ENCODE results near the gene TAS2R30.

Gene TAS2R30

DNA sequence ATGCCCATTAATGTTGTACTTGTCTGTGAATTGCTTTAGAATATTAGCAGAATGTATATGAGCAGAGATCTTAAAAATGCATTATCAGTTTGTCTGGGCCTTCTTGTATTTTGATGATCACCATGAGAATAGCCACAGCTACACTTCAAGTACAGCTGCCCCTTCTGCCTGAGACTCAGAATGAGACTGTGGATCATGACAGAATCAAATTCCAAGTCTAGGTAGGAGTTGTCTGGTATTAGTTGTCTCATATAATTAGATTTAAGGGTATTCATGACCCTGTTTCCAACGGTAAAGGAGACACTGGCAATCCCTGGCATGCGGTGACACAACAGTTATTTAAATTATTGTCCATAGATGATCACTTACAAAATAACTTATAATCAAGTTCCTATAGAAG, 18.3 kb upstream of the TAS2R30 start:
- no peaks in the 10 kb centered on the region for H3K36me3 ChIP-seq (ENCODE audit: control insufficient read depth, insufficient read depth, low read length)
- no peak overlapping the region for H3K27ac ChIP-seq
- TF ChIP-seq, protein P1, sequence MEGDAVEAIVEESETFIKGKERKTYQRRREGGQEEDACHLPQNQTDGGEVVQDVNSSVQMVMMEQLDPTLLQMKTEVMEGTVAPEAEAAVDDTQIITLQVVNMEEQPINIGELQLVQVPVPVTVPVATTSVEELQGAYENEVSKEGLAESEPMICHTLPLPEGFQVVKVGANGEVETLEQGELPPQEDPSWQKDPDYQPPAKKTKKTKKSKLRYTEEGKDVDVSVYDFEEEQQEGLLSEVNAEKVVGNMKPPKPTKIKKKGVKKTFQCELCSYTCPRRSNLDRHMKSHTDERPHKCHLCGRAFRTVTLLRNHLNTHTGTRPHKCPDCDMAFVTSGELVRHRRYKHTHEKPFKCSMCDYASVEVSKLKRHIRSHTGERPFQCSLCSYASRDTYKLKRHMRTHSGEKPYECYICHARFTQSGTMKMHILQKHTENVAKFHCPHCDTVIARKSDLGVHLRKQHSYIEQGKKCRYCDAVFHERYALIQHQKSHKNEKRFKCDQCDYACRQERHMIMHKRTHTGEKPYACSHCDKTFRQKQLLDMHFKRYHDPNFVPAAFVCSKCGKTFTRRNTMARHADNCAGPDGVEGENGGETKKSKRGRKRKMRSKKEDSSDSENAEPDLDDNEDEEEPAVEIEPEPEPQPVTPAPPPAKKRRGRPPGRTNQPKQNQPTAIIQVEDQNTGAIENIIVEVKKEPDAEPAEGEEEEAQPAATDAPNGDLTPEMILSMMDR (IDR thresholded peaks at IDR 0.05), result no peak
- H3K4me1 ChIP-seq, result no peaks in the 10 kb centered on the region
- H3K79me2 ChIP-seq, result peaks cover 17% of the 10 kb centered on the region
- no peak overlapping the region for H3K9ac ChIP-seq
- H3K4me2 ChIP-seq (ENCODE audit: low read length), result no peak overlapping the region
- H3K4me3 ChIP-seq (ENCODE audit: low read depth, low read length), result no peak overlapping the region
- no peaks in the 10 kb centered on the region for H3K9me3 ChIP-seq (ENCODE audit: control insufficient read depth, low read length)
- no peak overlapping the region for H2AFZ ChIP-seq
- H3K27me3 ChIP-seq (ENCODE audit: control insufficient read depth, insufficient read depth, low read length), result no peaks in the 10 kb centered on the region

DNA sequence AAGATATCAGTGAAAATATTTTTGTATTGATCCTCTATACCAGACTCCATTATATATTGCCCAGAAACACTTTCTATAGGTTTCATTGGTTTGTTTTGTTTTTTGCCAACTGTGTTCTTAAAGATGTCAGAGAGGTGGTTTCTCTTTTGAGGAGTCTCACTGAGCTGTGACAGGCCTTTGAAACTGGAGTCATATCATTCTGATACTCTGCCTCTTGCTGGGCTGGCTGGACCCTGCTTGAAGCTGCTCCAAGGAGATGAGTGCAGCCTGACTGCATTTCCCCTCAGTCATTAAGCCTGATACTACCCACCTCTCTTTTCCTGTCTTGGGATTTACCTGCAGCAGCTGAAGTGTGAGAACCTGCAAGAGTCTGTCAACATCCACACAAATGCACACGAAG, 16.4 kb upstream of the TAS2R30 start:
- TF ChIP-seq, protein P1 (IDR thresholded peaks at IDR 0.05), result no peak
- Histone ChIP-seq H3K4me1 (no peaks in the 10 kb centered on the region), H3K4me2 (ENCODE audit: low read length) (no peak overlapping the region)

DNA sequence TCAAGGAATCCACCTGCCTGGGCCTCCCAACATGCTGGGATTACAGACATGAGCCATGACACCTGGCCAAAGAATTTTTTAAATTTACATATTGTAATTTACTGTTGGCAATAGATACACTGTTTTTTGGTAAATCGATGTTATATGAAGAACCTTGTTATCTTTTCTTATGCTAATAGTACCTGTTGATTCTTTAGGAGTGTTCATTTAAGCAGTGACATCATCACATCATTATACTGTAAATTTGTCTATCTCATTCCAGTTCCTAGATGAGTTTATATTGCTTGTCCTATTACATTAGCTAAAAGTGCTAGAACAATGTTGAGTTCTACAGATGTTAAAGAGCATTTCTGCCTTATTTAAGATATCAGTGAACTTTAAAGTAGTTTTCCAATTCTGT, 13.0 kb upstream of the TAS2R30 start:
- Histone ChIP-seq H3K9me3 (ENCODE audit: control insufficient read depth, low read length) (no peaks in the 10 kb centered on the region), H3K36me3 (ENCODE audit: control insufficient read depth, insufficient read depth, low read length) (no peaks in the 10 kb centered on the region), H3K27ac (no peak overlapping the region), H3K9ac (no peak overlapping the region), H3K4me1 (no peaks in the 10 kb centered on the region), H2AFZ (no peak overlapping the region), H3K4me3 (ENCODE audit: low read depth, low read length) (no peak overlapping the region), H3K79me2 (peaks cover 22% of the 10 kb centered on the region), H3K27me3 (ENCODE audit: control insufficient read depth, insufficient read depth, low read length) (no peaks in the 10 kb centered on the region), H3K4me2 (ENCODE audit: low read length) (no peak overlapping the region)
- TF ChIP-seq, protein P1 (IDR thresholded peaks at IDR 0.05), result no peak

More for the DNA sequence above, 16.4 kb upstream of the TAS2R30 start:
- Histone ChIP-seq H2AFZ (no peak overlapping the region), H3K4me3 (ENCODE audit: low read depth, low read length) (no peak overlapping the region), H3K36me3 (ENCODE audit: control insufficient read depth, insufficient read depth, low read length) (no peaks in the 10 kb centered on the region), H3K27me3 (ENCODE audit: control insufficient read depth, insufficient read depth, low read length) (no peaks in the 10 kb centered on the region), H3K79me2 (peaks cover 21% of the 10 kb centered on the region), H3K9me3 (ENCODE audit: control insufficient read depth, low read length) (no peaks in the 10 kb centered on the region), H3K9ac (no peak overlapping the region), H3K27ac (no peak overlapping the region)

DNA sequence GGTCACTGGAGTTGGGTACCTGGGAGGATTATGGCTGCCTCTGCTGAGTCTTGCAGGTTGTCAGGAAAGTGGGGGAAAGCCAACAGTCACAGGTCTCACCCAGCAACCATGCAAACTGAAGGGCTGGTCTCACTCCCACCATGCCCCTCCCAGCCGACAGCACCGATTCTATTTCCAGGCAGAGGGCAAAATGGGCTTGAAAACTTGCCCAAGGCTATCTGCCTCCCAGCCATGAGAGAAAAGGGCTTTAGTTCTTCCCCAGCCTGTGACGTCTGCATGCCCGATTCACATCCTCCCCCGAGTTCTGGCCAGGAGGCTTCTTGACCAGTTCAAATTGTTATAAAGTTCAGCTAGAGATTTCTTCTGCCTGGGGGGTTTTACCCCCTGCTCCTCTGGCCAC, 9.9 kb upstream of the TAS2R30 start:
- Histone ChIP-seq H3K9ac (no peak overlapping the region), H3K27ac (no peak overlapping the region), H3K9me3 (ENCODE audit: control insufficient read depth, low read length) (no peaks in the 10 kb centered on the region), H3K4me2 (ENCODE audit: low read length) (no peak overlapping the region), H3K4me3 (ENCODE audit: low read depth, low read length) (no peak overlapping the region), H3K4me1 (no peaks in the 10 kb centered on the region), H3K79me2 (peaks cover 28% of the 10 kb centered on the region), H3K36me3 (ENCODE audit: control insufficient read depth, insufficient read depth, low read length) (no peaks in the 10 kb centered on the region), H2AFZ (no peak overlapping the region), H3K27me3 (ENCODE audit: control insufficient read depth, insufficient read depth, low read length) (no peaks in the 10 kb centered on the region)
- TF ChIP-seq, protein P1 (IDR thresholded peaks at IDR 0.05), result no peak

DNA sequence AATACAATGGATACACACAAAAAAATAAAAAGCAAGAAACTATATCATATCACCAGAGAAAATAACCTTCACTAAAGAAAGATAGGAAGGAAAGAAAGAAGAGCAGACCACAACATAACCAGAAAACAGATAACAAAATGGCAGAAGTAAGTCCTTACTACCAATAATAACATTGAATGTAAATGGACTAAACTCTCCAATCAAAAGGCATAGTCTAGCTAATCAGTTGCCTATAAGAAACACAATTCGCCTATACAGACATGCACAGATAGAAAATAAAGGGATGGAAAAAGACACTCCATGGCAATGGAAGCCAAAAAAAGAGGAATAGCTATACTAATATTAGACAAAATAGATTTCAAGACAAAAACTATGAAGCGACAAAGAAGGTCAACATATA, 8.9 kb upstream of the TAS2R30 start:
- H3K4me2 ChIP-seq (ENCODE audit: low read length), result no peak overlapping the region
- H3K27ac ChIP-seq, result no peak overlapping the region
- TF ChIP-seq, protein P1 (IDR thresholded peaks at IDR 0.05), result no peak
- H3K4me3 ChIP-seq (ENCODE audit: low read depth, low read length), result no peak overlapping the region
- H3K36me3 ChIP-seq (ENCODE audit: control insufficient read depth, insufficient read depth, low read length), result no peaks in the 10 kb centered on the region
- no peaks in the 10 kb centered on the region for H3K9me3 ChIP-seq (ENCODE audit: control insufficient read depth, low read length)
- no peak overlapping the region for H2AFZ ChIP-seq
- H3K27me3 ChIP-seq (ENCODE audit: control insufficient read depth, insufficient read depth, low read length), result no peaks in the 10 kb centered on the region
- no peak overlapping the region for H3K9ac ChIP-seq
- H3K4me1 ChIP-seq, result no peaks in the 10 kb centered on the region
- peaks cover 33% of the 10 kb centered on the region for H3K79me2 ChIP-seq
